ENCODE results near the gene NELL1.

The NELL1 gene

DNA sequence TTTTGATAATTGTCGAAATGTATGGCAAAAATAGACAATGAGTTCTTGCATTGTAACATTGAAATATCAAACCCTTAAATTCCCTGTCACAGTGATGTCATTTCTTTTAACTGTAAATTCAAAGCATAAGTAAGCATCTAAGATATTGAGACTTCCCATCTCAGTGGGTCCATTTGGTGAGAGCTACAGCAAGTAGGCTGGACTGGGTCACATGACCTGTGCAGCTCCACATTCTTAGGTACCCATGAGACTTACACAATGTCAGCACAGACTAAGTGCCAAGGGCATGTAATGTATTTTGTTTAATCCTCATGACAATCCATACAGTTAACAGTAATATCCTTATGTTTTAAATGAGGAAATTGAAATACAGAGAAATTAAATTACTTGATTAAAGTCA lies 210.7 kb downstream of the NELL1 start:
- DNase-seq, result no peak

DNA sequence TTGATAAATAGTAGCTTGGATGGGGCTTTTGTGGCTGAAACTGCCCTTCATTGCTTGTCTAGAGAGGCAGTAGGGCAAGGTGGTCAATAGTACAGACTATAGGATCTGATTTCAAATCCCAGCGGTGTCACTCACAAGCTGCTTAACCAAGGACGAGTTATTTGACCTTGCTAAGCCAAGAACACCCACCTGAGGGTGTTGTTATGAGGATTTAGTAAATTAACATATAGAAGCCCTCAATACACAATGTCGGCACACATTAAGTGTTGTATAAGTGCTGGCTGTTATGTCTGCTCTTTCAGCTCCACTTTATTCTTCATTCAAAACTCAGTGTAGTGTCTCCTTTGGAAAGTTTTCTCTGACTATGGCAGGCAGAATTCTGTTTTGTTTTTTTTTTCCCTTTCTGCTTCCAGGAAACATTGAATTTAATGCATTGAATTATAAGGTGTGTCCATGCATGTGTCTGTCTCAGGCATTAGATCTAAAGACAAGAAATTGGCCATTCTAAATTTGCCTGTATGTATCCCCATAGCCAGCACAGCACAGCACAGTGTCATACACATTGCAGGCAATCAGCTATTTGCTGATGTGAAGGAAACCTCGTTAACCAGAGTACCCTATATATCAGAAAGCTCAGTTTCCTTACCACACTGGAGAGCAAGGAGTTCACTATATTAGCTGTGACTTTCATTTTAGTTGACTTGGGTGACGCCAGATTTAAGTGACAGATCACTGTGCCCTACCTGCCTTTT lies 212.1 kb downstream of the NELL1 start:
- no peak for DNase-seq

DNA sequence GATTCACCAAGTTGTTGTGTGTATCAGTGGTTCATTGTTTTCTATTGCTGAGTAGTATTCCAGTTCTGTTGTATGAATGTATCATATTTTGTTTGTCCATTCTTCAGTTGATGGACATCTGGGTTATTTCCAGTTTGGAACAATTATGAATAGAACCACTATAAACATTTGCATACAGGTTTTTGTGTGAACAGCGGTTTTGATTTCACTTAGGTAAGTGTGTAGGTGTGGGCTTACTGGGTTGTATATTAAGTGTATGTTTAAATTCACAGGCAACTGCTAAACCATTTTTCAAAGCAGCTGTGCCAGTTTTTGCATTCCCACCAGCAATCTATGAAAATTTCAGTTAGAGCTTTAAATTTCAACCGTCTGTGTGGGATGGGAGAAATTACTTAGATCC lies 217.8 kb downstream of the NELL1 start:
- no peak for DNase-seq

DNA sequence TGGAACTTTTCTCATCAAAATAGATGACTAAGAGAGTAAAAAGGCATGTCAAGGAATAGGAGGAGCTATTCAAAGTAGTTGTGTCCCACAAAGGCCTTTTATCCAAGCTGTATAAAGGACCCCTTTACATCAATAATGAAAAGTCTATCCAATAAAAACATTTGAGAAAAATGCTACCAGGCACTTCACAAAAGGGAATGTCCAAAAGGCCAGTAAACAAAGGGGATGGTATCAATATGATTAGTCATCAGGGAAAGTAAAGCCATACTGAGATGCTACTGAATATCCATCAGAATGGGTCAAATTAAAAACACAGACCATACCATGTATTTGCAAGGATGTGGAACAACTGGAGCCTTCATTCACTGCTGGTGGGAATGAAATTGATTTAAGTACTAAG lies 224.9 kb downstream of the NELL1 start:
- no peak for DNase-seq

DNA sequence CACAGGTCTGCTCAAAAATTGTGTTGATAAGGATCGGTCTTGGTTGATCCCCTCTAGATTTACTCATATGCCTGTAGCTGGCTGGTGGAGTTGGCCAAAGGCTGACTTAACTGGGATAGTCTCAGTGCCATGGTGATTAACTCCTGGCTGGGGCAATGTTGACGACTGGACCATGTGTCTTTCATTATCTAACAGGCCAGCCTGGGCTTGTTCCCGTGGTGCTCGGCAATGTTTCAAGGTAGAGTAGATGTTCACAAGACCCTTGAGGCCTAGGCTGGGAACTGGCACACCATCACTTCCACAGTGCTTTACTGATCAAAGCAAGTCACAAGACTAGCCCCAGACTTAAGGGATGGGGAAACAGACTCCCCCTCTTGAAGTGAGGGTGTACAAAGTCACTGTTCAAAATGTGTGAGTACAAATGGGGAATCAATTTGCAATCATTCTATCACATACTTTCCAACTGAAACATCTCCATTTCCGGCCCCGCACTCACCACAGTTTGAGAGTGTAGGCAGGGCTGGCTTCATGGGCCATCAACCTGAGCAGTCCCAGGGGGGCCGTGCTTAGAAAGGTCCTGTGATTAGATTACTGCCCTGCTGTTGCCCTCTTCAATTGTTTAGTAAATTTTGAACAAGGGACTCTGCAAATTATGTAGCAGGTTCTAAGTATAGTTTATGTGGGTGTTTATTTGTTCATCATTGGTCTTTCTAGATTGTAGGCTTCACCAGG lies 240.8 kb downstream of the NELL1 start:
- no peak for DNase-seq

DNA sequence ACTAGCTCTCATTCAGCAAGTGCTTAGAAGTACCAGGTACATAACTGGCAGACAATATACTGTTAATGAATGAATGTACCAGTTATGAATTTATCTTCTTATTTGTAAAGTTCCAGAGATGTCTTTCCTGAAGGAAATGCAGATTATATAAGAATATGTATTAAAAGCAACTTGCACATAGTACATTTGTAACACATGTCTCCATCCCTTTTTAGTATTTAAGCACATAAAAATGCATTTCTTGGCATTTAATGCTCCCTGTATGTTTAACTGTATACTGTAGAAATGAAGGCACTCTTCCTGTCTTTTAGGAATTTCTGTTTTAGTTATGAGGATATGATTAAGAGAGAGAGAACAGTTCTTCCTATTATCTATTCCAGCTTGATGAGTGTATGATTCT lies 241.3 kb downstream of the NELL1 start:
- DNase-seq, result no peak

DNA sequence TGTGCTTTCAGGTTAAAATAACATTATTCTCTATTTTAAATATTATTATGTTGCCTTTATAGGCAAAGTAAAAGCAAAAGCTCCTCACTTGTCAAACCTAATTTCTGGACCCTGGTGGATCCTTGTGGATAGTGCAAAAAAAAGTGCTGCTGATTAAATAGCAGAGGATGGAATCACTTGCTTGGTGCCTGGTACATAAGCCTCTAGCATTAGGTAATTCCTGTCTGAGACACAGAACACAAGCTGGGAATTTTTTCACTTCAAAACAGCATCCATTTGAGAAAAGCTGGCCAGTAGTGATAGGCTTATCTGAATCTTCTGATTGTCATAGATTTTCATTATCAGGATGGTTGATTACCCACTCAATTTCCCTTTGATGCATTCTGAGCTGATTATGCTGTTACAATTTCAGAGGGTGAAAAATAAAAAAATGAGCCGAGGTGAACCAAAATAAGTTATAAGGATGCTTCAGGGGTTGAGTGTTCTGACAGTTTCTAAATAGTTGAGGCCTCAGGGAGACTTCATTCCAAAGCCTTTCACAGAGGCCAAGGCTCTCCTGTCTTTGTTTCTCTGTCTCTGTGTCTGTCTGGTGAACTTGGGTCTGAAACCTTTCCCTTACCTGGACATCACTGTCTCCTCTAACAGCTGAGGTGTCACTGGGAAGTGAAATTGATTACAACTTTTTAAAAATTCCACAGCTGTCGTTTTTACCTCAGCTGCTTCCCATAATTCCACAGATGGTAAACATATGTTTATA lies 242.9 kb downstream of the NELL1 start:
- no peak for DNase-seq

DNA sequence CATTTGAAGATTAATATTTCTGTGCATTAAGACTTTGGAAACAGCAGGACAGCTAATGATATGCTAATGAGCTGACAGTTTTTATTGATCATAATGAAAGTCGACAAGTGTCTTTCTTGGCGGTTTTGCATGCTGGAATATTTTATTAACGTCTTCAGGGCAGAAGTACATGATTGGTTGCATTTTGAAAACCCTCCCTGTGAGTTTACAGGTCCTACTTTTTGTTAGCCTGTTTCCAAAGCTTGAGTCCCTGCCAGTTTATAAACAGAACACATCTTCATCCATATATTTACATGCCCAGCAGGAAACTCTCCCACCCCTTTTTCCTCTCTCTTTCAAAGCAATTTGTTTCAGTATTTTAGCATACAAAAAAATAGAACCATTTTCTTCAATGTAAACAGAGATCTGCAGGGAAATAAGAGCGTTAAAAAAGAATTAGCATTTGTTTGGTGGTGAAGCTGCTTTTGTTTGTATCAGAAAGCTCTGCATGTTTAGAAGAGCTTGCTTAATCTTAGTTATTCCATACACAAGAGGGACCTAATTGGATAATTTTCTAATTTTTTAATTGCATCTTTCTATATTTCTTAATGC lies 243.6 kb downstream of the NELL1 start:
- DNase-seq, result no peak

DNA sequence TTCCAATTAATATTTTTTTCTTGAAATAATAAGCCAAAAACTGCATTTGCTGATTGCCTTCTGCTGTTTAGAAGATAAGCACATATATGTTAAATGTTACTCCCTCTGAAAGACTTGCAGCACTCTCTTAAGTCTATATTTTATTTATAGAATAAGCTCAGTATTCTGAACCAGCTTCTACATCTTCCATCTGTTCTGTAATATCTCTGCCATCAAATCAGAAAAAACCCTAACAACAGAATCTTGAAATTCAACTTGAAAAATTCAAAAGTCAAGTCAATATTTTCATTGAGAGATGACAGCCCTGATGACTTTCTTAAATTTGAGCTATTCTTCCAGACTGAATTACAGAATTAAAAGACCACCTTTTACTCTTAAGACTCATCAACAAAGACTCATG lies 247.9 kb downstream of the NELL1 start:
- no peak for DNase-seq

DNA sequence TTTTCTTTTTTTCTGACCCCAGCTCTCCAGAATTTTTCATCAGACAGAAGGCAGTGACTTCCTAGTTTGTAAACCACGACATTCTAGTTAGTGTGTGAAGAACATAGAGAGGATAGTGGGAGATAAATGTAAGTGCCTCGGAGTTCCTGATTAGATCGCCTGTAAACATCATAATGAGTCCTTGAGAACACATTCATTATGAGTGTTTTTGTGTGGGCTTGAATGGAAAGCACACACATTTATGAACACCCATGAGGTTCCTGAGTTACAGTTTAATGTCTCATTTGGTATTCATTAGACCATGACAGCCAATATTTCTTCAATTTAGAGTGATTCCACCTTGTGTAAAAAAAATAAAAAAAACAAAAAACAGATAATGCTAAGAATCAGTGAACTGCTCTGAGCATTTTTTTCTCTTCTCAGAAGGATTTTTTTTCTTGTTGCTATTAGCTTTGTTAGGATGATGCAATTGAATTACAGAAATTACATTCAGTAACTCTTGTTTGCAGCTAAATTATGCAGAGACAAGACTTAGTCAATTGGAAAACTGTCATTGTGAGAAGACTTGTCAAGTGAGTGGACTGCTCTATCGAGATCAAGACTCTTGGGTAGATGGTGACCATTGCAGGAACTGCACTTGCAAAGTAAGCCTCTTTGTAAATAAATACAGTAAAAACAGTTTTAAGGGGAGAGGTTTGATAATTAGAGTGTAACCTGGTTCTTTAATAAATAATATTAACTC lies 257.6 kb downstream of the NELL1 start:
- DNase-seq, result no peak

DNA sequence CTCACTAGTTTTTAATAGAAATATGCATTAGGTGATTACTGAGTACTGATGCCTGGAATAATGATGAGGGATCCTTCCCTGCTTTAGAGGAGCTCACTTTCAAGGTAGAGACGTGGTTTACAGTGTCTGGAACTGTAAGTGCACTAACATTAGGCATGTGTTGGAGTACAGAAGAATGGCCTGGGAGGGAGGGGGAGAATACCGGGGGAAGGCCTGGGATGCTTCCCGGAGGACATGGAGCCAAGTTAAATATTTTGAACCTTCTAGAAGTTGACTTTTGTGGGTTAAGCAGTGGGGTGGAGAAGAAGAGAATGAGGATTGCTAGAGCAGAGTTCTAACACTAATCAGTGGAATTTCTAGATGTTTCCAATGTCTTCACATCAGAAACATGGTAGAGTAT lies 261.6 kb downstream of the NELL1 start:
- no peak for DNase-seq

DNA sequence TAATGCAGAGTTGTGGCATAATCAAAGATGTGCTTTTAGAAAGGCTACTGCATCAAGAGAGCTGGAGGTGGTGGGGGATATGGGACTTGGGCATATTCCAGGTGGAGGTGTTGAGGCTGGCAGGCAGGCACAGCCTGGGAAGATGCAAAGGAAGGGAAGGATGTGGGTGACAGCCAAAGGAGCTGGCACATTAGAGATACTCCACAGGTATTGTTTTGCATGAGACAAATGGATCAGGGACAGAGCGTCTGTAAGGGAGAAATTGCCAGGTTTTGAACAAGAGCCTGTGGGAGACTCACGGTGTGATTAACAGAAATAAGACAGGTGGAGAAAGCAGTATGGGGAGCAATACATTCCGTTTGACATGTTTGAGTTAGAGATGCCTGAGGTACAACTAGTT lies 263.7 kb downstream of the NELL1 start:
- DNase-seq, result no peak

DNA sequence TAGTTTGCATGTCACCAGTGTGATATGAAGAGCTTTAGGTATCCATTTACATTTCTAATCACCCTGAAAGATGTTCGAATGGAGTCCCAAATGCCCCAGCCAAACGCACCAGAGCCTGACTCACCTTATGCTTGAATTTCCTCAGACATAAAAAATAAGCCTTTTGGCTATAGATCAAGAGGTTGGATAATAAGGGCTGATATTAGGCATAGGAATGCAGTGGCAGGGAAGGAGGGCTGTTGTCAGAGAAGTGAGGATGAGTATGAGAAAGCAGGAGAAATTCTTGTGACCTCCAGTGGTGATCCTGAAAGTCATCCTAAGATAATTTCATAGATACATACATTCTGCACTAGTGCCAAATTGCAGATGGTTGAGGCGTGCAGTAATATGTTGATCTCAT lies 264.6 kb downstream of the NELL1 start:
- DNase-seq, result no peak

DNA sequence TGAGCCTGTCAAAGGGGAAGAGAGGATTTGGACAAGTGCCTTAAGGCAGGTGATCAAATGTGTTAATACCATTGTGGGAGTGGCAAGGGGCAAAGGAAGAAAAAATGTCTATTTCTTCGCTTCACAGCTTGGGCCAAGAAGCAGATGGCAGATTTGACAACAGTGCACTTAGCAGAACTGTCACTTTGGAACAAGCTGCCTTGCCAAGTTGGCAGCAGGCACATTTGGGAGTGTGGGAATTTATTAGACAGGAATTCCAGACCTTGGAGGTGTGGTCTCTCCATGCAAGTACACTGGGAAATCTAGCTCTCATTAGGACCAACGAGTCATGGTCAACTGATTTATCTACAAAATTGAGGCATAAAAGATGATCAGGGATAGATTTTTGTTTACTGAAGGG lies 265.1 kb downstream of the NELL1 start:
- DNase-seq, result no peak

DNA sequence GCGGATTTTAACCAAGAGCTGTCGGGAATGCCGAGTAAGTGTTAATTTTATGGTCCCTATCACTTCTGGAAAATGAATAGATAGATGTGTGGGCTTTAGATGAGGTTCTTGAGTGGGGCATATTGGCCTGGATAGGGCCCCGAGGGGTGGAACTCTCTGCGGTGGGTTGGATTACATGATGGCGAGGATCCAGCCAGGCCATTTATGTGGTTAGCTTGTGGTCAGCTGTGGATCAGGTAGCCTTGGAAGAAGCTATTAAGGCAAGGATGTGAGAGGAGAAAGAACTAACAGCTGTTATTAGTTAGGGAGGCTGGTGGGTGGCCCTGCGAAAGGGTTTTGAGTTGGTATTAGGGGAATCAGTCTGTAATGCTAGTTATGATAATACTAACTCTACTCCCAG lies 268.4 kb downstream of the NELL1 start:
- no peak for DNase-seq

DNA sequence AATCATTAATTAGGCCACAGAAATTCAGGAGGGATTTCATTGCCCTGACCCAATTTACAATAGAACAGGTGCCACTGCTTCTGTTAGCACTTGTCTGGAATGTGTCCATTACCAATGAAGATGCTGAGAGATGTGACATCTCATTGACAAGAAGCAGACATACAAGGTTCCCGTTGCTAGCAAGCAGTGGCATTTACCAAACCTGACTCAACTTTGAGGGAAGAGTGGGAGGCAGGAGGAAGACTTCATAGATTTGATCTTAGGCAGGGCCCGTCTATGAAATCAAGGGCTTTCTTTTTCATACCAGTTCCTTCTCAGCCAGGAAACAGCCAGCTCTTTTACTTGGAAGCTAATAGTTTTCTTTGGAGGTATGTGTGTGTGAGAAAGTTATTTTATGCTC lies 280.2 kb downstream of the NELL1 start:
- DNase-seq, result no peak

DNA sequence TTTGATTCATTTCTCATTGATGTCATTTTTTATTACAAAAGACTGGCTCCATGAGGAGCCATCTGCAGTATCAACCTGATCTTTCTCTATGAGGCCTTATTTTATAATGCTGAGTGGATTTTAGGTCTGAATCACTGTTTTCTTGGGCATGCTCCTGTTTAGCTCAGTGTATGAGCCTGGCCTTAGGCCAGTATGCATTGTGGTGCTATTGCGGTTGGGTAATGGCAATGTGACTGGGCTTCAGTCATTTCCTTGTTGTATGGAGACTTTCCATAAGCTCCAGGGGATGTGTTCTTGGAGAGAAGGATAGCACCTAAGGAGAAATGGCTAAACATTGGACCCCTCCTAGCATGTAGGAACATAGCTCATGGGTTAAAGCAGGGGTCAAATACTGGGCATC lies 293.2 kb downstream of the NELL1 start:
- no peak for DNase-seq

DNA sequence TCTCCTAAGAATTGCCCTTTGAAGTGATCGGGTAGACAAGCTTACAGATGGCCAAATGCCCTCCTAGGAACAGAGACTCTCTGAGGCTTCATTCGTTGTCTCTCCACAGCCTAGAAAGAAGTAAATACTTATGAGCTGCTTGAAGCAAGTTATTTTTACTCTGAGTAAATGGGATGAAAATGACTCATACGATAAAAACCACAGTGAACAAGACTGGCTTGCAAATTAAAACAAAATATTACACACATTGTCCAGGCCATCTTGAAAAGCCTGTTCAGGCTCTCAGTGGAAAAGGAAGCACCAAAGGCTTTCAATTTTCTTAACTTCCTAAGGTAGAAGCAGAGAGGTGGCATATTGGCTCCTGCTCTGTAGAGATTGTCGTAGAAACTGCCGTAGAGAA lies 294.2 kb downstream of the NELL1 start:
- no peak for DNase-seq

DNA sequence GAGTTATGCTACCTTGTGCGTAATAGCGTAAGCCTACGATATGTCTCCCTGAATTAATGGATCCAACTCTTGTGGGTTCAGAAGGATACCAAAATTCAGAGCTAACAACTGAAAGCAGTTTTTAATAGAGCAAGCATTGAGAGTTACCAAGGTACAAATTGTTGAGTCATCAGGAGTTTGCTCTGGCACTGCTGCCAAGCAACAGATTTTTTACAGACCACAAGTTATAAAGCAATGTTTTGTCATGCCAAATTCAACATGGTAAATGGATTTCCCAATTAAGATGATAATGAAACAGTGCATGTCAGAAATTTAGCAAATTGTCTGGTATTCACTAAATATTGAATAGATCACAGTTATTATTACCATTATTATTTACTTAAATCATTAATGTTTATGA lies 295.6 kb downstream of the NELL1 start:
- DNase-seq, result no peak

DNA sequence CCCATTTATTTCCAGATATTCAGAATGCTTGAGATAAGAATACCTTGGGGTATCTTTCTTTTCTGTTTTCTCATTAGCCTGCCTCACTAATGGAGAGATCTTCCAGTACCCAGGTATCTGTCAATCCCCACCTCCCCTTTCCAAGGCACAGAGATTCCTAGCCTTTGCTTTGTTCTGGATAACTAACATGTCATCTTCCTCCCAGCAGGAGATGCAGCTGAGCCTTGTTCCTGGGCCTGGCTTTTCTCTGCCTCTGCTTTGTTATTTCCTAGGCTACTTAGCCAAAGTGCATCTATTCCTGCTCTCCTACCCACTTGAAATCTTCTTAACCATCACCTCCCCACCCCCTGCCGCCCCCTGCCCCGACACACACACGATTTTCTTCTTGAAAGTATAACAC lies 297.1 kb downstream of the NELL1 start:
- no peak for DNase-seq

DNA sequence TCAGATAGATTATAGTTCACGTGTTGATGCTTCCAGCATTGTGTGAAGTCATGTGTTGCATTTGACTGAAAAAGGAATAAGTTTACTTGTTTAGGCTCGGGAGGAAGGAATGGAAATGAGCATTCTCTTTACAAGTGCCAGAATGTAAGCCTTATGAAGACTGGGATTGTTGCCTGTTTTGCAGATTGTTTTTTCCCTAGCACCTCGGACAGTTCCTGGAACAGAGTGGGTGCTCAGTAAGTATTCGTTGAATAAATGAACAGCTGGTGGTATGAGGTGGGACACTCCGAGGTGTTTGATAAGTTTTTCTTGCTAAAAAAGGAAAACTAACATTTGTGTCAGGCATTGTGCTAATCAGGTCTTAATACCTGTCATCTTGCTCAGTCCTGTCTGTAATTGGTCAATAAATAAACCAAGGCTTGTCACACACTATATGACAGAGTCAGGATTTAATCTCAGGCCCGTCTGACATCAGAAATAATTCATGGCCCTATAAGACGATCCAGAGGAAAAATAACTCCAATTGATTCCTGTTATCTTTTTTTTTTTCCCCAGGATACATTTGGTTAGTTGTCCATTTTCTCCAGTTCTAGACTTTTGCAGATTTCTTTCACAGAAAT lies 304.7 kb downstream of the NELL1 start:
- no peak for DNase-seq

DNA sequence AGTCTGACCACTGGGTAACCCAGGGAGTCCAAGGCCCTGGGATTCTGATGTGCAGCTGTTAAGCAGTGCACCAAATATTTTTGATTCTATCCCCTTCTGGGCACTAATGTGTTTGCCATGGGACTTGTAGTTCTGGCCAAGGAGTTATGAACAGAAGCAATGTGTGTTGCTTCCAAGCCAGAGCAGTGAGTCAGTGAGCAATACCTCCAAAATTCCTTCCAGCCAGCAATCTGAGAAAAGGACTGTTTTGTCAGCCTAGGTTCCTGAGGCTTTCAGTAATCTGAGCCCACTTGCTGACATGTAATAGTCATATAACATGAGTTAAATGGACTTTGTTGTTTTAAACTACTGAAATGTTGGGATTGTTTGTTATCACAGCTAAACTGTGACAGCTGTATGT lies 311.4 kb downstream of the NELL1 start:
- DNase-seq, result no peak

DNA sequence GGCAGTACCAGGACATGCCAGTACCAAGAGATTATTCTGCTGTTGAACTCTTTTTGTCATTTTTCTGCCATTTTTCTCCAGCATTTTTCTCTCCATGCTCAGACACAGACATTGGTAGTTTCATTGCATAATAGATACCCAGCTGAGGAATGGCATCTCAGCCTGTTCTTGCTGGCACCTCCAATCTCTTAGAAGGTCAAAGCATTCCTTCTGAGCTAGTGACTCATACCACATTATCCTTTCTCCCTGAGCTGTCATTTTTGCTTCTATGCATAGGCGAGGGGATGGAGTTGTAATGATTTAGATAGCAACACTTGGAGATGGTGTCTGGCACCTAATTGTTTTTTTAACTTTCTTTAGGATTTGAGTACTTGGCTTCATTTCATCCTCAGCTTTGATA lies 321.1 kb downstream of the NELL1 start:
- no peak for DNase-seq

Measured in stimulated activated CD4-positive, alpha-beta T cell treated with anti-CD3 and anti-CD28 coated beads, Interleukin-15, amount 100 ng/mL, for 24 hours (primary cell).